HL-60 (cell line): ENCODE data around the gene GLIPR2.
A peak's percentile ranks its signal among the peaks of the same experiment; 100 is the strongest.

ENCODE experiments used
- DNase-seq, 2 experiments: peaks; one replicate each; pipeline ENCODE4 v3.0.0-alpha.2; 2010 to 2020; ENCODE audit warnings: low read depth in 1 of 2, low spot score in 1 of 2
- H3K27ac ChIP-seq: fragments of 250-450 bp; sonication (Bioruptor Pico); replicated peaks from 2 replicates; pipeline ENCODE4 v1.5.1; 2020; ENCODE audit warnings: mild to moderate bottlenecking, moderate library complexity
- H3K27me3 ChIP-seq: fragments of 250-450 bp; sonication (Bioruptor Pico); 2 replicates; pipeline ENCODE4 v1.5.1; 2021; ENCODE audit warnings: mild to moderate bottlenecking, moderate library complexity; ENCODE audit not compliant: insufficient read depth, poor library complexity, severe bottlenecking
- H3K4me3 ChIP-seq: replicated peaks from 2 replicates; pipeline ENCODE4 v1.5.1; 2011; ENCODE audit warnings: mild to moderate bottlenecking, control low read depth, low read length; ENCODE audit not compliant: insufficient read depth
- CTCF ChIP-seq: IDR thresholded peaks from one replicate; pipeline ENCODE4 v1.5.1; 2011; ENCODE audit warnings: low read length, control low read depth, inconsistent platforms; ENCODE audit not compliant: insufficient read depth
- GABPA ChIP-seq: IDR thresholded peaks from 2 replicates; pipeline ENCODE4 v1.6.1; 2012; ENCODE audit warnings: low read depth
- POLR2AphosphoS5 ChIP-seq: IDR thresholded peaks from 2 replicates; pipeline ENCODE4 v1.6.1; 2012; ENCODE audit warnings: low read depth
- REST ChIP-seq: IDR thresholded peaks from 2 replicates; pipeline ENCODE4 v1.6.1; 2012; ENCODE audit warnings: low read depth; ENCODE audit not compliant: insufficient replicate concordance
- SPI1 ChIP-seq: IDR thresholded peaks from 2 replicates; pipeline ENCODE4 v1.6.1; 2012; ENCODE audit warnings: low read depth, mild to moderate bottlenecking, borderline replicate concordance

The GLIPR2 gene

DNA sequence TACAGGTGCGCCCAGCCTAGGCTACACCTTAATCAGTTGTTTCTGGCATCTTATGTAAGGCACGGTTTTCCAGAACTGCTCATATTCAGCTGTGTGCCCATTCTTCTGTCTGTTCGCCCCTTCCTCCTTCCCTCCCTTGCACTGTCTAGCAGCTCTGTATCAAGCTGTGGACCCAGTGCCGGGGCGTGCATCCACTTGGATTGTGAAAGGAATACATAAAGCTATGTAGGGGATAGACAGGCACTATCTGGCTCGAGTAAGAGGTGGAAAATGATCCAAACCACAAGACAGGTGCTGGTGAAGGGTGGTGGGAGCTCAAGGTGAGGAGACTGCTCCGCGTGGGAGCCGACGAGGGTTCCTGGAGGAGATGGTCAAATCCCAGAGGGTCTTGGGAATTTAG is 2.0 kb downstream of the GLIPR2 start:
- H3K27ac ChIP-seq = no peak overlapping the region
- no peaks in the 10 kb centered on the region for H3K27me3 ChIP-seq
- no peak overlapping the region for H3K4me3 ChIP-seq
- no peak for TF ChIP-seq REST
- TF ChIP-seq CTCF = no peak
- TF ChIP-seq SPI1 = no peak
- no peak for TF ChIP-seq GABPA
- no peak for TF ChIP-seq POLR2AphosphoS5
- DNase-seq = no peak

DNA sequence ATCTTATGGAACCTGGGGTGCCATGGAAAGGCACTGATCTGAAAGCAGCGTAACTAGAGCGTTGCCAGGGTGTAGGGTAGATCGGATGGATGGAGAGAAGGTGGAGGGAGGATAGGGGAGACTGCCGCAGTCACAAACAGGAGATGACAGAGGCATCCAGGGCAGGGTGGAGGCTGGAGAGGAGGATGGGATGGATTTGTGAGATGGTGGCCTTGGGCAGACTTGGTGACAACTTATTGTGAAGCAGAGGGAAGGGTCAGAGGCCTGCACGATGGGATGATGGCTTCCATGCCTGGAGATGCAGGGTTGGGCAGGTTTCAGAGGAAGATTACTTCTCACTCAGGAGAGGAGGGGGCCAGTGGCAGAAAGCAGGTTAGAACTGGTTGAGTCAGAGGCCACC is 2.4 kb downstream of the GLIPR2 start:
- no peak overlapping the region for H3K4me3 ChIP-seq
- DNase-seq = no peak
- no peak overlapping the region for H3K27ac ChIP-seq
- TF ChIP-seq GABPA (no peak), SPI1 (no peak), POLR2AphosphoS5 (no peak), CTCF (no peak), REST (no peak)
- no peaks in the 10 kb centered on the region for H3K27me3 ChIP-seq

- DNase-seq = peak in 1 of 2 experiments; percentile 73
- Histone ChIP-seq H3K27me3 (no peaks in the 10 kb centered on the region), H3K4me3 (no peak overlapping the region), H3K27ac (peak overlapping the region; percentile 43)
- TF ChIP-seq REST = no peak
Observed at GRCh38 chr9:36140086-36141084, 3.9 kb downstream of the GLIPR2 start.
